Measurements from ENCODE around the gene DOK7. TPM values are rescaled to one million over a fixed set of nuclear protein-coding genes. Genes with fewer than 3 reads are reported as not detected.
"Not testable (repeated sequence)": the region's sequence is repeated elsewhere in the genome, so short reads cannot be mapped to it uniquely, and the experiment has no call there.

DOK7 gene
- total RNA-seq, 2 experiments from 2014 or later: not detected

DNA sequence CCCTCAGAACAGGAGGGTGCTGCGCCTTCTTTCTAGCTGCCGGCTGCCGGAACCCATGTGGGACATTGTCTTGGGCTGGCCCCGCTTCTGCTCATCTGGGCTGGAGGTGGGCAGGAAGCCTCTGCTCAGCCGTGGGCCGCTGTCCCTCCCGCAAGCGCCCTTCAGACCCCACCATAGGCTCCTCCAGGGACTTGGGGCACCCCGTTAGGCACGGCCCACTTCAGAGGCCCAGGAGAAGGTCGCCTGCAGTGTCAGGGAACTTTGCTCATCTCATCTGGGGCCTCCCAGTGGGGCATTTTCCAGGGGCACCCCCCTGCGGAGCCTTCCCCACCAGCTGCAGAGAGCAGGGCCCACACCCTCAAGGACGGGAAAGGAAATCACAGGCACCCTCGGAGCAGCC lies 32.9 kb downstream of the DOK7 start:
- CTCF ChIA-PET: no interaction called here
- POLR2A ChIA-PET: no interaction called here

DNA sequence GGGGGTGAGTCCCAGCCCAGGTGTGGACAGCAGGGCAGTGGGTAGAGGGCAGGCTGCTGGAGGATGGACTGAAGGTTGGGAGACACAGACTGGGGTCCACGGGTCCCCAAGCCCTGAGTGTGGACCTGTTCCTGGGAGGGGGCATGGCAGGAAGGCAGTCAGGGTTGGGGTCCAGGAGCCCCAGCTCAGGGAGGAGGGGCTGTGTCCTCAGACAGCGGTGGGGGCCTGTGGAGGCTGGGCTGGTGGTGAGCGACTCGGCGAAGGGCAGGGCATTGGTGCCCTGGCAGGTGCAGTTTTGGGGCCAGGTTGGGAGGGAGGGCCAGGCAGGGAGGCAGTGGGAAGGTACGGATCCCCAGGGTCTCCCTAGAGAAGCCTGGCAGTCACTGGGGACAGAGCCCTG lies 34.0 kb downstream of the DOK7 start:
- ChIA-PET POLR2A (no interaction called here), CTCF (no interaction called here)

DNA sequence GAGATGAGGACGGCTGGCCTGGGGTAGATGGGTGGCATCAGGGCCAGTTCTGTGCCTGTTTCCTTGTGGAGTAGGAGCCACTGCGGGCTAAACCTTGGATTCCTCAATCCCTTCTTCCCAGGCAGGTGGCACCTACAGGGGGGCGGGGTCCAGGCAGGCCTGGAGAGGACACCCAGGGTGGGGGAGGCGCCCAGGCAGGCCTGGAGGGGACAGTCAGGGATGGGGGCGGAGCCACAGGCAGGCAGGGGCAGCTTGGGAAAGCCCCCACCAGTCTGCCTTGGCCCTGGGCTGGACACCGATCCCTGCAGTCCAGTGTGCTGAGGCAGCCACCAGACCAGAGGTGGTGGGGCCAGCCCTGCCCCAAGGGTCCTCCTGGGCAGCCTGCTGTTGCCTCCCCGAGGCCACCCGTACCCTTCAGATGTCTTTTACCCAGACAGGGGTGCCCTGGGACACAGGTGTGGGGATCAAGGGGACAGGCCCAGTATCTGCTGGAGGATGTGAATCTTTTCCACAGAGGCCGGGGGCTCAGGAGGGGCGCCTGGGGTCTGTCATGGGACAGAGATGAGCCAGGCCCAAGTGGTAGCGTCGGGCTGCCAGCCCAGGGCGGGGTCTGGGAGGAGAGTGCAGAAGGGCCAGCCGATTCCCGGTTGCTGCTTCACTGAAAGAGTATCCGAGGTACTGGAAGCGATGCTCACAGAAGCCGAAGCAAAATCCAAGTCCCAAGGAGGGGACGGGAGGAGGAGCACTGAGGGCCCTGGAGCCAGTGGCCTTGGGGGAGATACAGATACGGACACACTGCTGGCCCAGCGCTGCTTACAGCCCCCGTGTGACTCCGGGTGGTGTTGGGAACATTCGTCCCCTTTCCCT lies 34.6 kb downstream of the DOK7 start:
- ChIA-PET CTCF (no interaction called here), POLR2A (no interaction called here)

DNA sequence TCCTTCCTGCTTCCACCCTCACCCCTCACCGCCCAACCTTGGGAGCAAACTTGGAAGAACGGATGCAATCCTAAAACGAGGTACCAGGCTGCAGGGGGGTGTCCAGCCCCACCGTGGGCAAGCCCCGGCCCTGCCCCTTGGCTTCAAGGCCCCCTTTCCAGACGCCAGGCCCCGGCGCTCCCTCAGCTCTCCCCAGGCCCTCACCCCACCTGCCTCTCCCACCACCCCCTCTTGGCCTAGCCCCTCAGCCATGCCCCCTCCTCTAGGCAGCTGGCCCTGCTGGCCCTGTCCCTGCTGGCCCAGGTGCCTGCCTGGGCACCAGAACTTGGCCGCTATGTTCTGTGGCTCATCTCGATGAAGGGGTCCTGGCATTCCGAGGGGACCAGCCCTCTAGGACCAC lies 35.3 kb downstream of the DOK7 start:
- ChIA-PET POLR2A (no interaction called here), CTCF (no interaction called here)

DNA sequence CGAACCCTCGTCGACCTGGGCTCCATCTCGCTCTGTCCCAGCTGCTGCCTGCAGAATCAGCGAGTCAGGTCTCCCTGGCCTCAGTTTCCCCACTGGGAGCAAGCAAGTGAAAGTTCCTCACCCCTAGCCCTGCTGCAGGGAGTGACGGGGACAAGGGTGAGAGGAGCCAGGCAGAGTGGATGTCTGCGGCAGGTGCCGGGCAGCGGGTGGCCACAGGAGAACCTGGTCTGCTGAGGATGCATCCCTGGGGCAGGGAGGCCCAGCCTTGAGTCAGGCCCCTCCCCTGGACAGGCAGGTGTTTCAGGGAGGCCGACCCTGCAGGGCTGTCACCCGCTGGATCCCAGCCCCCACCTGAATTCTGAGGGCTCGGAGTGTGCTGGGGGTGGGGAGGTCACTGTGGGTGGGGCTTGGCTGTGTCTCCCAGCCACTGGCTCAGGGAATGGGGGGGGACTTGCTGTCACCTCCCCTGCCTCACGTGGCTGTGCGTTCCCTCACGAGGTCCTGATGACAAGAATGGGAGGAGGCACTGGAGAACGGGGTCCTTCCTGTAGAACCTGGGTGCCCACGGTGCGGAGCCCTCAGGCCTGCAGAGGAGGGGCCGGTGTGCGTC lies 35.9 kb downstream of the DOK7 start:
- CTCF ChIA-PET: no interaction called here
- POLR2A ChIA-PET: no interaction called here

DNA sequence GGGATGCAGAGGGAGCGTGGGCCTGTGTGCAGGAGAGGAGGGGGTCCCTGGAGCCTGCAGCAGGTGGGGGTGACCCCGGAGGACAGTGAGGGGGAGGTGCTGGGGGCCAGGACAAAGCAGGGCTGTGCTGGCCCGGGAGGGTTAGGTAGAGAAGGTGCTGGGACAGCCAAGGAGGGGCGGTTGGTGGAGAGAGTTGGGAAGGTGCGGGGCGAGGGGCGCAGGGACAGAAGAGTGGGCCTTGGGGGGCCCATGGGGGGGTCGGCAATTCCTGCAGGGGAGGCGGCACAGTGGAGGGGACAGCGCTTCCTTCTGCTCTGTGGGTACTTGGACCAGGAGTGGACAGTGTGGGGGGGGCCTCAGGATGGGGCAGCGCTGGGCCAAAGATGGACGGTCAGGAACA lies 36.6 kb downstream of the DOK7 start:
- POLR2A ChIA-PET: no interaction called here
- CTCF ChIA-PET: no interaction called here

DNA sequence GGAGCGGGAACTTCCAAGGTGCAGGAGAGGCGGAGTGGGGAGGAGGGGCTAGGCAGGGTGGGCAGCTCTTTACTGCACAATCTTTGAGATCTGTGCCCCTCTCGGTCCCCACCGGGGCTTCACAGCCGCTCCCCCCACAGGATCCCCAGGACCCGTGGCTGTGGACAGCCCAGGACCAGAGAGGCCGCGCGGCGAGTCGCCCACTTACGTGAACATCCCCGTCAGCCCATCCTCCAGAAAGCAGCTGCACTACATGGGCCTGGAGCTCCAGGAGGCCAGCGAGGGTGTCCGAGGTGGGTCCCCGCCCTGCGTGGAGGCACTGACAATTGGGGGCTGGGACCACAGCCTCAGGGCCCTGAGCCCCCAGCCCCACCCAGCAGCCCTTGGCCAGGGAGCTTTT lies 37.0 kb downstream of the DOK7 start:
- ChIA-PET POLR2A (no interaction called here), CTCF (no interaction called here)

DNA sequence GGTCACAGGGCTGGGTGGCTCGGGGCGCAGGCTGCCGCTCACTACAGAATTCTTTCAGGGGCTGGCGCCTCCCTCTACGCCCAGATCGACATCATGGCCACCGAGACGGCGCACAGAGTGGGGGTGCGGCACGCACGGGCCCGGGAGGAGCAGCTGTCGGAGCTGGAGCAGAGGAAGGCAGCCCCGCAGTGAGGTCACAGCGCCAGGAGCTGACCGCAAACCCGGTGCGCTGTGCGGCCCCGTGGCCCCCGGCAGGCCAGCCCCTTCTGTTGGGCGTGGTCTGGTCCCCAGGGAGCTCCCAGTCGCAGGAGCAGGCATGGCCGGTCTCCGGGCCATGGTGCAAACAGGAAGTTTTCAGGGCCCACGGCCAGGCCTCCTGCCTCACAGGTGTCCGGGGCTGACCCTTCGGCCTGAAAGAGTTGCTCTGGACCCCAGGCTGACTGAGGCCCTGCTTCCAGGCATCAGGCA lies 37.6 kb downstream of the DOK7 start:
- ChIA-PET POLR2A (no interaction called here), CTCF (interaction anchor here (1.4 kb wide), 1 partner anchor 19 kb away, joined by 4 read pairs; no protein-coding TSS in a partner anchor)

DNA sequence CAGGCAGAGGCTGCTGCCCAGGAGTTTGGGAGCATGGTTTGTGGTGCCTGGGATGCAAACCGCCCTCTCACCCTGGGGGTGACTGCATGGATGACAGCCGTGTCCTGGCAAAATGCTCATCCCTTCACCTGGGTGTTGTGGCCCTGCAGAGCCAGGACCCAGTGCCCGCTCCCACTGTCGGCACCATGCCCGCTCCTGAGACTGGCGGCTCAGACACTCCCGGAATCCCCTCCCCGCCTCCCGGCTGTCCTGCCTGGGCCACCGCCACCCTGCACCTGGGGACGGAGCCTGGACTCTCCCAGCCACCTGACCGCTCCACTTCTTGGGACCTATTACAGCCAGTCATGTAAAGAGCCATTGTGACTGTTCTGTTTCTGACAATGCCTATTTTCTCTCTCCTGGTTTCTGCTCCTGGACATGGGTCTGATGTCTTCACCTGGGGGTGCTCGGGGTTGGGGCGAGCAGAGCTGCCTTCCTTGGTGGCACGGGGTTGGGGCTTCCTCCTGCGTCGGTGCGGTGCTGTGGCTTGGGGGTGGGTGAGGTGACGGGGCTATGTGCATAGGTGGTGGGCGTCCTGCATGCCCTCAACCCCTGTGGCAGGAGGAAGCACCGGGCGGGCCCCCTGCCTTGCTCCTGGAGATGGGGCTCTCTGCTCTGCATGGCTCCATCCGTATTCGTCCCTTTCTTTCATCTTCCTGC lies 38.2 kb downstream of the DOK7 start:
- ChIA-PET CTCF (interaction anchor here (1.4 kb wide), 1 partner anchor 20 kb away, joined by 4 read pairs; no protein-coding TSS in a partner anchor), POLR2A (no interaction called here)

DNA sequence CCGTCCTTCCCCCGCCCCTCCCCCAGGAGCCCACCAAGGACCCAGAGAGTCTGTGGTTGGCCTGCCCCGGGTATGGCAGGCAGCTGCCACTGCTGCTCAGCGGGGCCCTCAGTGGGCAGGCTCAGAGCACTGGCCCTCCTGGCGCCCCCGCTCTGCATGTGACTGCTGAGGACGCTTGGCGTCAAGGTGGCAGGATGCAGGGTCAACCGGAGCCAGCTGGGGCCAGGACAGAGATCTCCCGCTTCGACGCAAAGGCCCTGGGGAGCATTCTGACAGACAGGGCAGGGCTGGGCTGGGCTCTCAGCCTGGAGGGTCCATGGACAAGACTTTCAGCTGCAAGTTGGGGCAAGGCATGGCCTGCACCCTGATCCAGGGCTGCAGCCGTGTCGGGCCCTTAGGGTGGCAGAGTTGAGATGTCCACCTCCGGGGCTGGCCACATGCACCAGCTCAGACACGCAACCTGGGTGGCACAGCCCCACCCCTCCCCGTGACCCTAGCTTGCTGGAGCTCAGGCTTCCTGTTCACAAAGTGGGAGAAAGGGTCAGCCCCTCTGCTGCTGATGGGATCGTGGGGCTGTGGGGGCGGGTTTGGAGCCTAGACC lies 38.8 kb downstream of the DOK7 start:
- POLR2A ChIA-PET: no interaction called here
- CTCF ChIA-PET: interaction anchor here (1.4 kb wide), 1 partner anchor 20 kb away, joined by 4 read pairs; no protein-coding TSS in a partner anchor

DNA sequence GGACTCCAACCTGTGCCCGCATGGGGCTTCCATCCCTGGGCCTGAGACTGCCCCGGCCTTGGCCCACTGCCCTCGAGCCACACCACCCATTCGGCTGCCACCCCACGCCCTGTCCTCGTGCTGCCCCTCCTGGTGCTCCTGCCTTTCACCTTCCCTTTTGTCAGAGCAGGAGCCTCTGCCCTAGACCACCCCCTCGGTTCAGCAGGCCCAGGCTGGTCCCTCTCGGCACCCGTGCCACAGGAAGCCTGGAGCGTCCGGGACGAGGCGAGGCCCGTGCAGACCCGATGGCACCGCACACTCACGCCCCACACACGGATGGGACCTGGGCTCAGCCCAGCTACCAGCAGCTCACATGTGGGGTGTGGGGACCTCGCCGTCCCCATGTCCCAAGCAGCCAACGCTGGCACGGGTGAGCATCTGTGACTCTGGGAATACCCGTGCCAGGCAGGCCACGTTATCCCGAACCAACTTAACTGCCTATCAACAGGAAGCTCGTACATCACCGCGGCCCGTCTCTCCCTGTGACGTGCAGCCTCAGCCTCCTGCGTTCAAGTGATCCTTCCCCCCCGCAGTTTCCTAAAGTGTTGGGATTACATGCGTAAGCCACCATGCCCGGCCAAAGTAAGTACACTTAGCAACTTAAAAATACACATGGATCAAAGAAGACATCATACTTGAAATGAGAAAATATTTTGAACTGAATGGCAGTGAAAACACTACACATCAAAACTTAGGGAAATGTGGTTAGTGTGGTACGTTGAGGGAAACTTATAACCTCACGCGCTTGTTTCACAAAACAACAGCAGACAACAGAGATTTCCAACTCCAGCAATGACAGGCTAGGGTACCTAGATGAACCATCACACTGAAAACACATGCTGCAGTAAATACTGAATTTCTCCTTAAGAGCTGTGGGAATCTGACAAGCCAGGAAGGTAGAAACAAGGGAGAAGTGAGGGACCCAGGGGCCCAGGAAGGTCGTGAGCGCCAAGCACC lies 40.1 kb downstream of the DOK7 start:
- CTCF ChIA-PET: no interaction called here

DNA sequence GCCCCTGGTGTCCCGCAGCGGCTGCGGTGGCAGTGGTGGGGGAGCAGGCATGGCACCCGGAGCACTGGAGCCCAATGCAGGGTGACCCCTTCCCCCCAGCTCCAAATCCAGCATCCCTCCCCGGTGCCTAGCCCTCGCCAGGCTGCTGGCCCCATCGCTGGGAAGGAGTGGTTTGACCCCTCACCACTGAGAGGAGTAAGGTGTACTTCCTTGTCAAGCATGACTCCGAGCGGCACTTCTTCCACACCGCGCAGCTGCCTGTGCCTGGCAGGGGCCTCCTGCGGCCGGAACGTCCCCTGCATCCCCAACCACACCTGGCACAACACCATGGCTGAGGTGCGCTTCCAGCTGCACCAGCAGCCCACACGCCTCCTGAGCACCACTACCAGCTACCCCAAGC lies 42.1 kb downstream of the DOK7 start:
- CTCF ChIA-PET: no interaction called here
- POLR2A ChIA-PET: no interaction called here

More for the DNA sequence above, 40.1 kb downstream of the DOK7 start:
- POLR2A ChIA-PET: no interaction called here

DNA sequence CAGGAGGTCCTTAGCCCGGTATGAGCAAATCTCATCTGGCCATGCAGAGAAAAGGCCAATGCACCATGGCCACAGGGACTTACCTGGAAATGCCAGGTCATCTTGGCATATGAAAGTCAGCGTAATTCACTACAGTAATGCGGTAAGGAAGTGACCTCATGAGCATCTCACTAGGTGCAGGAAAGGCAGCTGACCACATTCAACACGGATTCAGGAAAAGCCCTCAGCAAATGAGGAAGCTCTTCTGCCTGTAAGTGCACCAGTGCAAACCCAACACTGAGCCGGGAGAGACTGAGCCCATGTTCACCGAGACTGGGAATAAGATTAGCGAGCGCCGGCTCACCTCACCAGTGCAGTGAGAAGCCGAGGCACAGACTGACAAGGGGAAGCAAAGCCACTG lies 45.4 kb downstream of the DOK7 start:
- CTCF ChIA-PET: no interaction called here

DNA sequence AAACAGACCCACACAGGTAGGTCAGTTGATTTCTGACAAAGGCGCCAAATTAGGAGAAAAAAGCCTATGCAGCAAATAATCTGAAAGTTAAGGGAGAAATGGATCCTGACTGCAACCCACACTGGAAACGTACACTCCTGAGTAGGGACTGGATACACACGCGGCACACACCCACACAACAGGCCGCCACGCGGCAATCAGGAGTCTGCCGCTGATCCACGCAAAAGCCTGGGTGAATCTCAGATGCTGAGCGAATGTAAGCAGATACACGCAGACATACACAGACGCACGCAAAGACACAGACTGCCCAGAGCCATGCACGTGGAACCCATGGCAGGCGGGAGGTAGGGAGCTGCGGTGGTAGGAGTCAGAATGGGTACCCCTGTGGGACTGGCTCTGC lies 47.4 kb downstream of the DOK7 start:
- POLR2A ChIA-PET: no interaction called here
- CTCF ChIA-PET: no interaction called here

More for the DNA sequence above, 45.4 kb downstream of the DOK7 start:
- POLR2A ChIA-PET: no interaction called here

DNA sequence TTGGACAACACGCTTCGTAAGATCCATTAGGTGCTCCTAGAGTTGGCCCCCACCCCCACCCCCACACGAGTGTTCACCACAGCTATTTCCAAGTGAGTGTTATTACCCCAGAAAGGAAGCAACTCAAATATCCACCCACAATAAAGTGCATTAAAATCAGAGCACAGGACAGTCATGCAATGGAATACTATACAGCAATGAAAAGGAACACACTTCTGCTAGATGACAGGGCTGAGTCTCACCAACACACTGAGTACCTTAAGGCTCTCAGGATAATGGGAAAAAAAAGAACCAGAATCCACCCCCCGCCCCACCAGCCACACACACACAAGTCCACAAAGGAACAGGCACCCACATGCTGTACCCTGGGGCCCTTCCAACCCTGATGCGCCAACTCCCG lies 48.1 kb downstream of the DOK7 start:
- ChIA-PET CTCF (no interaction called here), POLR2A (no interaction called here)

DNA sequence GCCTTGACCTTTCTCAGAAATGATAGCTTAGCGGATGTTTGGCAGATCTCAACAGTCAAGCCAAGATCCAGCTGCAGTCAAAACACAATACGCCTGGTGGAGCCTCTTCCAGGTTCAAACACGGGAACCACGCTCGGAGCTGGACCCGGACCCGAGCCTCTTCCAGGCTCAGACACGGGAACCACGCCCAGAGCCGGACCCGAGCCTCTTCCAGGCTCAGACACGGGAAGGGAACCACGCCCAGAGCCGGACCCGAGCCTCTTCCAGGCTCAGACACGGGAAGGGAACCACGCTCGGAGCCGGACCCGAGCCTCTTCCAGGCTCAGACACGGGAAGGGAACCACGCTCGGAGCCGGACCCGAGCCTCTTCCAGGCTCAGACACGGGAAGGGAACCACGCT lies 48.5 kb downstream of the DOK7 start:
- POLR2A ChIA-PET, CTCF ChIA-PET: not testable (repeated sequence)

DNA sequence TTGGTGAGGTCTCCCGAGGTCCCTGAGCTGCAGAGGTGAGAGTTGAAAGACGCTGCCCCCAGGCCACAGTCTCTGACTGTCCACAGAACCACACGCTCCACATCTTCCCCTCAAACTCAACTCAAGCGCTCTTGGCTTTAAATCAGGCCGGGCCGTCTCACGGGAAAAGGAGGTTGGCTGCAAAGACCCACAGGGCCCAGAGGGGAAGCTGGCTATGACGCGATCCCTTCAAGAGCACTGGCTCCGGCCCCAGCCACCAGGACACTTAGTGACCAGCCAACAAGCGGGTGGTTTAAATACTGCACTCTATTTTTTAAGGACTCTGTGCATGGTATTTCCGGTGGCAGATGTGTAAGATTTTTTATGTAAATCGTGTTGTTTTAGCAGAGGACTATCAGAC lies 49.2 kb downstream of the DOK7 start:
- CTCF ChIA-PET: no interaction called here
- POLR2A ChIA-PET: no interaction called here

DNA sequence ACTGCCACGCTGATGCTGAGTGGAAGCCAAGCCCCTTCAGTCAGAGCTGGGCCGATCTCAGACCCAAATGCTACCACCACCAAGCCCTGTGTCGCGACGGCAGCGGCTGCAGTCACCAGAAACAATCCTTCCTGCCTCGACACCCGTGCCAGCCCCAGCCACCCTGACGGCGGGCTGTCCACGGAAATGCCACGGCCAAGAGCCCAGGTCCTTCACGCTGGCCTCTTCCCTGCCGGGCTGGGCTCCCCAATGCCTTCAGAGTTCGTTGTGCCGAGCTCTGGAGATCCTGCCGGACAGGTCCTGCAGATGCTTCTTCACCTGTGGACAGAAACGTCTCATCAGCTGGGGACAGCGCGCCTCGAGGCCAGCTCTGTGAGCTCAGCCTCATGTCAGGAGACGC lies 49.6 kb downstream of the DOK7 start:
- ChIA-PET POLR2A (no interaction called here), CTCF (no interaction called here)

DNA sequence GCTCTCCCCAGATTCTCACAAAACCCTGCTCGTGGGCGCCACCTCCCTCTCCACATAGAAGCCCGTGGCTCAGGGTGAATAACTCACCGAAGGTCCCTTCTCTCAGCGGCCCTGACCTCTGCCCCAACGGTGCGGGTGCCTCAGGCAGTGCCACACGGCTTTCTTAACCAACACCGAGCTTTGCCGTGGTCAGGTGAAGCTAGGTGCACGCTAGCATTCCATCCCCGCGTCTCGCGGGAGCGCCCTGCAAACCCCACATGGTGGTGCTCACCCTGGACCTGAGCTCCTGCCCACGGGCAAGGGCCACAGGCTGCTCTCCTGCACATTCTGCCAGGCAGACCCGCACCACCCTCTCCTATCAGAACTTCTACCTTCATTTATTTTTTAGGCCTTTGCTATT lies 50.7 kb downstream of the DOK7 start:
- ChIA-PET POLR2A (no interaction called here), CTCF (no interaction called here)

Data from activated CD8-positive, alpha-beta memory T cell treated with anti-CD3 and anti-CD28 coated beads for 36 hours (primary cell).